Fibroblast of skin of back (primary cell): ENCODE data around the gene FBXL7.

Experiments
- DNase-seq: peaks from one replicate; pipeline ENCODE4 v3.0.0-alpha.2; 2013

The FBXL7 gene

DNA sequence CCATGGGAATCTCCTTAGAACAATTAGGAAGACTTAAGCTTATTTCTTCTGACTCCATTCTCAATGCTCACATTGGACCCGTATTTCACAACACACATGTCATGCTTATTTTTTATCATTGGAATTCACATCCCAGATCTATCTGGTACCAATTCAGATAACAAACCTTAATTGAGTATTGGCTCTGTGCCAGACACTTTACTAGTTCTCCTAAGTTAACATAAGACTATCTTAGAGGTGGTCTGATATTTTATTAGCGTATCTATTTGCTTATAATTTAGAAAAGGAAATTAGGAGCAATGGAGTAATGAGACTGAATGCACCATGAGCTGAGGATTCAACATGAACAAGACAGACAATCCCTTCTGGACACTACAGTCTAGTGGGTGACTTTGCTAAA lies 45.1 kb downstream of the FBXL7 start:
- DNase-seq, result no peak

DNA sequence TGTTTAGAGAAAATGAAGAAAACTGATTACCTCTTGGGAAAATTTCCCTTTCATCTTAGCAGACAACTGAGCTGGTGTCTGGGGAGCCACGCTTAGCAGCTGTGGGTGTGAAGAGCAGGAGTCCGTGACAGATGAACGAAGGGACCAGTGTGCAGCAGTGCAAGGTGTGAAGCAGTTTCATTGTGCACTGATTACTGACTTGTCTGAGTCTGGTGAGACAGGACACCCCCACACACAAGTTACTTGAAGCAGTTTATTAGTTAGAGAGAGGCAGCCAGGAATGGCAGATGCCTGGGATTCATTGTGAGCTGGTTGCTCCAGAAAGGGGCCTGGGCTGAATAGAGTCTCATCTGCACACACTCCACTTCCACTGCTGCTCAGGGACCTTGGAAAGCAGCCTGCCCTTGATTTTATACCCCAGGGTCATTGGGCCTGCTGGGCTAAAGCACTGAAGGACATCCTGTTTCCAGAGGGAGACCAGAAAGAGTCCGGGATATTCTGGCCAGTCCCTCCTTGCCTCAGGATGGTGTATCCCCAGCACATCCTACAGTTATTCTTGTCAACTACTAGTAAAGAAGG lies 47.4 kb downstream of the FBXL7 start:
- DNase-seq, result no peak

- DNase-seq, result no peak
Observed at GRCh38 chr5:15549961-15550360, 50.0 kb downstream of the FBXL7 start.

- no peak for DNase-seq
Observed at GRCh38 chr5:15550502-15551112, 50.6 kb downstream of the FBXL7 start.

DNA sequence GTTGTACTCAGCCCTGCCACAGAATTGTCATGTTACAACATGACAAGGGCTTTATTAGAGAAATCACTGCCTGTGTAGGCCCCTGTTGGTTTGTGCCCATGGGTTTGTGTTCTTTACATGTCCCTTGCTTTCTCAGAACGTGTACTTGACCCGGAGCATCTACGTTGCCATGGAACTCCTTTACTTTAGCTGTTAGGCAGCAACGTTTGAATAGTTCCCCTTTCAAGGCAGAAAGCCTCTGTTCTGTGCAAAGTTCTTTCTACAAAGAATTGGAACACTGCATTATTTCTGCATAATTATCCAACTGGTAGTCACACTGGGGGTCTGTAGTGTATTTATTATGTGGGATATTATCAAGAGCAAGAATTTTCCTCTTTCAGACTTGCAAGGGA lies 51.1 kb downstream of the FBXL7 start:
- no peak for DNase-seq

DNA sequence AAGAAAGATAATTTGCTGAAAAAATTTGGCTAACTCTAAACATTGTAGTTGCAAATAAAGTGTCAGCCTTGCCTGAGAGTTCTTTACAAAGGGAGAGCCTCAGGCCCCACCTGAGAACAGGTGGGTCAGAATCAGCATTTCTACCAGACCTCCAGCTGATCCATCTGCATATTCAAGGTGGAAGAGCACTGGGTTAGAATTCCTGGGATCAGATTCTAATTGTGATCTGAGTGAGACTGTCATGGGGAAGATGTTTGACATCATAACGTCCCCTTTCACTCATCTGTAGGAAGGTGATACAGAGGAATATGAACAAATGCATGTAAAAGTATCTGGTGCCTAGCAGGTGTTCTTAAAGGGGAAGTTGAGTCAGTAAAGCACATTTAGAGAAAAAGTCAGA lies 54.6 kb downstream of the FBXL7 start:
- DNase-seq, result no peak

DNA sequence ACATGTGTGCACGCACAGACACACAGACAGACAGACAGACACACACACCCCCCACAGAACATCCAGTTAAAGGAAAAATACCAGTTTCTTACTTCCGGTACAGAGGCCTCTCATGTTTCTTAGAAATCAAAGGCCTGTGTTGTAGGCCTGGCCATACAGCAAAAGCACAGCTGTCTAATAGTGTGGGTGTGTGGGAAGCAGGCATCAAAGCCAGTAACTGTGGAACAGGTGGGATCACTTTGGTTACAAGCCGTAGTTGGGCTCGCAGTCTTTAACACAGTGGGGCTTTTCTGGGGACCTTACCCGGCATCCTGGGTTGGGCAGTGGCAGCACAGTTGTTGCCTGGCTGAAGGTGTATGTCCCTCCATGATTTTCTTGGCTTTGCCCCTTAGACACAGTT lies 55.2 kb downstream of the FBXL7 start:
- no peak for DNase-seq

DNA sequence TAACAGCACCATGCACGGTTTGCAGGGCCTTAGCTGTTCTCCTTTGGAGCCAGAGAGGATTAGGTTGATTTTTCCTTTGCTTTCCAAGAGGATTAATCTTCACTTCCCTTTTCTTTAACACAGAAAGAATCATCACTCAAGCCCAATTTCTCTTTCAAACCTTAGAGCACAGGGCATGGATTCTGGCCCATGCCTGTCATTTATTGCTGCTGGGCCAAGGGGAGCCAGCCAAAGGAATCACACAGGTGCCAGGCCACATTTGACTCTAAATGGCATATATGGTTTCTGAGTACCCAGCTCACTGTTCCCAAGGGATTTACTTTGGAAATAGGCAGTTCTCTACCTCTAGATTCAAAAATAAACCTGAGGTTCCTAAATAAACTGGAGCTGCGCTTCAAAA lies 58.3 kb downstream of the FBXL7 start:
- DNase-seq, result no peak

GRCh38 chr5:15558681-15559080 lies 58.7 kb downstream of the FBXL7 start:
- no peak for DNase-seq

DNA sequence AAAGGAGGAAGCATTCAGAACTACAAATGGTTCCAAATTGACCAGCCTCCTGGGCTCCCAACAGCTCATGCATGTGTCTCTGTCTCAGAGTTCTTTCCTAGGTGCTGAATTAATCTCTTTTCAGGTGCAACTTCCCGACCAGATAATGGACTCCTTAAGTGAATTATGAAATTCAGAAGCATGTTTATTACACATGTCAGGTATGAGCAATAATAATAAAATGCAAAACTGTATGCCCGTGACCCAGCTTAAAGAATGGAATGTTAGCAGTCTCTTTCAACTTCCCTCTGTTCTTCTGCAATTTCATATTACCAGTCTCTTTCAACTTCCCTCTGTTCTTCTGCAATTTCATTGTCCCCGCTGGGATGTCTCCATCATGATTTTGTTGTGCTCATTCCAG lies 60.4 kb downstream of the FBXL7 start:
- no peak for DNase-seq

- DNase-seq, result no peak
Observed at GRCh38 chr5:15564523-15564922, 64.5 kb downstream of the FBXL7 start.

DNA sequence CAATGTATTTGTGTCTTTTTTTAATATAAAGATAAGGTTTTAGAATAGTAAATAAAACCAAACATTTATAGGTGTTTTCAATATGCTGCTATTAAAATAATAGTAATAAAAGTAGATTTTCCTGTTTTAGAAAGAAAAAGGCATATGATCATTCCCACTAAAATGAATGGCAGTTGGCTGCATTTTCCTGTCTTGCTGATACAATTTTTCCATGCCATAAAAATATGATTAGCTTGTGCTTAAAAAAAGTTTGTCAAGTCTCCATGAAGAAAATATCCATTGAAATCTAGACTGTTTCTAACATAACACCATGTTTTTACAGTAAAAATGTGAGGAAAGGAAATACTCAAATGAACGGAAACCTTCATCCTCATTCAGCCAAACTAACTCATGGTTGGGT lies 65.0 kb downstream of the FBXL7 start:
- no peak for DNase-seq

DNA sequence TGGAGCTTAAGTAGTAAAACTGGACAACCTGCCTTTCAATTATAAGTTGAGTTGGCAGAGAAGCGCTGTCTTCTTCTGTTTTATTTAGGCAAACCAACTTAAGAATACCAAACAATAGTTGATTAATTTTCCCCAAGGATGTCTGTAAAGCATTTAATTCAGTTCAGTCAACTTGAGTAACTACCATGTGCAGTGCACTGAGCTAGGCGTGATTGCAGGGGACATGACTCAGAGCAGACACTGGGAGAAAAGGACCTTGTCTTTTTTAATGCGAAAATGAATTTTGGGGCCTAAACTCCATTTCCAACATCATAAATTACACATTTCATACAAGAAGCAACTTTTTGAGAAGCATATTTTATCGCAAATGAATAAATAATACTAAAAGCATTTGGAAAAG lies 66.3 kb downstream of the FBXL7 start:
- peak; percentile 18 for DNase-seq

- peak; percentile 13 for DNase-seq
Observed at GRCh38 chr5:15566789-15567188, 66.8 kb downstream of the FBXL7 start.

- DNase-seq, result no peak
Observed at GRCh38 chr5:15570491-15570890, 70.5 kb downstream of the FBXL7 start.

DNA sequence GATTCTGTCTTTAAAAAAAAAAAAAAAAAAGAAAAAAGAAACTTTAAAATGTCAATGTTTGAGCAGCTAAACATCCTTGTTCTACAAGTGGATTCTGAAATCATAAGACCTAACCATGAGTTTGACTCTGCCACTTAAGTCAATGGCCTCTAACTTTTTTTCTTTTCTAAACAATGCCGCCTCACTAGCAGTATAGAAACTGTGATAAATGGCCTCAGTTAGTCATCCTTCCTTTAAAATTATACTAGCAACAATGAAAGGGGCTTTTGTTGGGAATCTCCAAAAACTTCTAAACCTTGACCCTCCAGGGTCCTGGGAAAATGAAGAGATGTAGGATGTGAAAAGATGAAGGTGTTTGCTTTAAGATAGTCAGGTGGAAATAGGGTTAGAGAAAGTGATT lies 71.1 kb downstream of the FBXL7 start:
- DNase-seq, result no peak

GRCh38 chr5:15571618-15572017 lies 71.6 kb downstream of the FBXL7 start:
- no peak for DNase-seq

- DNase-seq, result no peak
Observed at GRCh38 chr5:15573590-15573989, 73.6 kb downstream of the FBXL7 start.

GRCh38 chr5:15574128-15574527 lies 74.1 kb downstream of the FBXL7 start:
- DNase-seq, result no peak

DNA sequence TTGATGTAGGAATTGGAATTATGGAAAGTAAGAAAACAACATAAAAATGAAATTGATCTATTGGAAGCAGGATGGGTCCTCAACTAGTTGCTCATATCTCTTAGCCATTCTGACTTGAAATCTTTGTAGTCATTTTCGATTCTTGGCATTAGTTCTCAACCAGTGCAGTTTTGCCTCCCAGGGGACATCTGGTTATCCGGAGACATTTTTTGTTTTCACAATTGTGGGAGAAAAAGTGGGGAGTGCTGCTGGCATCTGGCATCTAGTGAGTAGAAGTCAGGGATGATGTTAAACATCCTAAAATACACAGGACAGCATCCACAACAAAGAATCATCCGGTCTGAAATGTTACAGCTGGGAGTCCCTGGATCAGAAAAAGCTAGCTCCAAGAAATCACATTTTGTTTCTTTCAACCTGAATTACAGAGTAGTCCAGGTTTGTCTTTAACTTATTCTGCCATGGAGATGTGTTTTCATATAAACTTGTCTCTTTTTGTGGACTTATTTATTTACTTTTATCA lies 74.9 kb downstream of the FBXL7 start:
- DNase-seq, result peak; percentile 66

DNA sequence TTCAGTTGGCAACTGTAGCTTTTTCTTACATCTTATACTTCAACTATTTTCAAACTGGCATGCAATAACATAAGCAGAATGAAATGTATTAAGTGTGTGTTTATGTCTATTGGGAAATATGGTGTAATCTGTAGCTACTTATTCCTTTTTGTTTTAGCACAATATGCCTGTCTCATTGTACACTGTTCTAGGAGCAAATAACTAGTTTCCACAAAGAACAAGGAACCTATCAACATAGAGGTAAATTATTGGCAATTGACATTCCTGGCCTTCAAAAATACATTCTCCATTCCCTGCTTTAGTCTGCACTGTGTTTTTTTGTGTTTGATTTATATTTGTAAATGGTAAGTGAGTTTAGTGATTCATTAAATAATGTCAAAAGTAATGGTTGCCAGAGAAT lies 75.7 kb downstream of the FBXL7 start:
- peak; percentile 11 for DNase-seq

DNA sequence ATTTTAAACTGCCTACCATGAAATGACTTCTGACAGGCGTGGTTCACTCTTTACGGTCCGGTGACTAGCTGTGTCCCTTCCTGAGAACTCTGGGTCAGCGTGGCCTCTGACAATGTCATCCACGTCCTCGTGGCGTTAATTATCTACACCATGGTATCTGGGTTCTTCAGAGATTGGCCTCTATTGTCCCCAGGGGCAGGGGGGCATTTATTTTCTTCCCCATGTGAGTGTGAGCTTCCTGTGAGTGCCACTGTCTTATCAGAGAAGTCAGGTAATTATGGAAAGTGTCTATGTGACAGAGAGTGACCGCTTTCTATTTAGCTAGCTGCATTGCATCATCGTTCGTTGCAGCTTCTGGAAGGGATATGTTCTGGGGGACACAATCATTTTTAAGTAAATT lies 77.2 kb downstream of the FBXL7 start:
- no peak for DNase-seq

DNA sequence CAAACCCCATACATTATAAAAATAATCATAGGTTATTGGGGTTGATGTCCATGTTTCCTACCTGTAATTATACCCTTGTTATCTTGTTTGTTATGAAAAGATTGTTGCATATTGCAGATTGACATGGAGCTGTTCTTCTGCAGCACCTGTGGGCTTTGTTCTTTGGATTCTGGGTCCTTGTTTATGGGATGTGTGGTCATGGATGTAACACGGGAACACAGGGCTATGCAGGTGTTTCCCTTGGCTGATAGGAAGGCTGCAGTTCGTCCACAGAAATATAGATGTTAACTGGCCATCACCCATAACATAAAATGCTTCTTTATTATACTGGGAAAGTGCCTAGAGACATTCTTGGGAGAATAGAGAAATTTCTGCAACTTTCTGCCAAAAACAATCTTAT lies 77.9 kb downstream of the FBXL7 start:
- no peak for DNase-seq

DNA sequence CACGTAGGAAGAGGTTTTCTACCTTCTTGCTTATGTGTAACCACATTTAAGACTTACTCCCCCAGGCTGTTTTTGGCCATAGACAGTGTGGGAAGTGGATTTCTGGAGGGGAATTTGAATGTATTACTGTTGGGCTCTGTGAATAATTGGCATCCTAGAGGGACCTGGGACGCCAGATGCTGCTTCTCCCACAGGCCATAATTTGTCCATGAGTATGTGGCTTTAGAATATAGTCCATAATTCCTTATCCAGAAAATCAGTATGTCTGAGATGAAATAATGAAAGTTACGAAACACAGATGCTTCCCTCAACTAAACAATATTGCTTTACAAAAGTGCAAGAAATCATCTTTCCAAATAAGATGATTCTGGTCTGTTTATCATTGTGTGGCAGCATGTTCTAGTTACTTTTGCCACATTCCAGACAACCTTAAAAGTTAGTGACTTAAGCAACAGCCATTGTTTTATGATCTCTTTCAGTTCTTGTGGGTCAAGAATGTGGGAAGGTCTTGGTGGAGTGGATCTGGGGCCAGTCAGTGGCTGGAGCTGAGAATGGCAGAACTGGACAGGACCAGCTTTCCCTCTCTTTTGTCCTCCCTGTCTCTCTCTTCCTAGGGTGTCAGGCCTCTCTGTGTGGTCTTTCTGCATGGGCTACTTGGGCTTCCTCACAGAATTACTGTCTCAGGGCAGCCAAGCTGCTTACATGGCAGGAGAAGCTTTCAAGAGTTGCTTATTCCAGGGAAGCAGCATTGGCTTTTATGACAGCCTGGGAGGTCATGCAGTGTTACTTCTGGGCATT lies 79.4 kb downstream of the FBXL7 start:
- DNase-seq, result no peak
